ENCODE data around the gene DGKE.

DNA sequence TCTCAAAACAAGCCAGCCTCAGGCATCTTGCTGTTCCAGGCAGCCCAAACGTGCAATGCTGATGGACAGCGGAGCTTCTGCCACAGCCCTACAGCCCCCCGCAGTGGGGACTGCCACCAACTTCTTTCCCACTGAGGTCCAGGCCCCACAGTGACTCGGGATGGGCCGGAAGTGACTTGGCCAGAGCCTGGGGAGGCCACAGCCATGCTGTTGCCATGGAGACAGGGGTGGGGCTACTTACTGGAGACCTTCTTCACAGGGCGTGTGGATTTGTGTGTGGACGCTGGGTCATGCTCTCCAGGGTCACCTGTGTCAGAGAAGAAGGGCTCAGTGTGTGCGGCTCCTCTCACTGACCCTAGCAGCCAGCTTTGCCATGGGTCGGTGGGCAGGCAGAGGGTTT lies 64.9 kb downstream of the DGKE start:
- TF ChIP-seq POU2F2 (IDR thresholded peaks at IDR 0.05; ENCODE audit: low read depth, low read length) (no peak), SPI1 (IDR thresholded peaks at IDR 0.05; ENCODE audit: low read depth, low read length) (no peak), POLR2A (IDR thresholded peaks at IDR 0.05; ENCODE audit: low read depth, low read length) (no peak), POLR2AphosphoS5 (IDR thresholded peaks at IDR 0.05; ENCODE audit: low read depth, low read length) (no peak), TAF1 (IDR thresholded peaks at IDR 0.05; ENCODE audit: low read depth, low read length) (no peak)
